Neural crest cell (in vitro differentiated cells): ENCODE measurements around the gene ERC1. TPM values are rescaled to one million over a fixed set of nuclear protein-coding genes. Genes with fewer than 3 reads are reported as not detected.
"Not testable (repeated sequence)": the region's sequence is repeated elsewhere in the genome, so short reads cannot be mapped to it uniquely, and the experiment has no call there.

Experiments used
- DNase-seq: peaks from one replicate; pipeline ENCODE4 v3.0.0; 2021; ENCODE audit warnings: low read depth, mixed read lengths, low spot score
- H3K27ac Mint-ChIP-seq: one replicate; pipeline ENCODE4 v1.8.0; 2021; ENCODE audit warnings: mild to moderate bottlenecking, mixed read lengths; ENCODE audit not compliant: unreplicated experiment
- H3K27me3 Mint-ChIP-seq: 2 replicates; pipeline ENCODE4 v1.8.0; 2021; ENCODE audit warnings: low read depth, mild to moderate bottlenecking, mixed read lengths
- H3K36me3 Mint-ChIP-seq: 2 replicates; pipeline ENCODE4 v1.8.0; 2021; ENCODE audit warnings: low read depth, mild to moderate bottlenecking, mixed read lengths
- H3K4me1 Mint-ChIP-seq: 2 replicates; pipeline ENCODE4 v1.8.0; 2021; ENCODE audit warnings: mixed read lengths
- H3K4me3 Mint-ChIP-seq: one replicate; pipeline ENCODE4 v1.8.0; 2021; ENCODE audit warnings: mild to moderate bottlenecking, mixed read lengths
- H3K9me3 Mint-ChIP-seq: 2 replicates; pipeline ENCODE4 v1.8.0; 2021; ENCODE audit warnings: mixed read lengths
- total RNA-seq: library from RNA; stranded (reverse); gene quantifications from 2 replicates; pipeline ENCODE4 v1.2.1, GENCODE V29; 2021
- TF ChIP-seq, protein P1 (sequence below): fragments of 200-600 bp; sonication (generic); conservative IDR thresholded peaks from 2 replicates; pipeline ENCODE4 v1.5.0; 2021; ENCODE audit warnings: antibody characterized with exemption, mild to moderate bottlenecking

Gene ERC1
- total RNA-seq, 1 donor from 2014 or later: 38.9 TPM

DNA sequence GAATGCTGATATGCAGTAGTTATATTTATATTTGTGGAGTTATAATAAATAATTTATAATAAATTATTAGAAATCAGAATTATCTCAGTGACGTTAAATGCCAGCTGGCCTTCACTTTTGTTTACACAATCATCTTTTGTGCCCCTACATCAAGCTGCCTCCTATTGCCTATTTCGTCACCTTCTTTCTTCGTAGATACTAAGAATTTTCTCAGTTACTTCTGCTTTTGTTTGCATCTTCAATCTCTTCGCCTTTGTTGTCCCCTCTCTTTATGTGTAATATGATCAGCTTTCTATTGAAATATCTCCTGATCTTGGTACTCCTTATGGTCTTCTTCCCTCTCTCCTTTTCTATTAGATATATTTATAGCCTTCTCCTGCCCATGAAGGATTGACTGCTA, 197.0 kb downstream of the ERC1 start:
- Mint-ChIP-seq H3K27ac (no peak overlapping the region), H3K4me1 (peaks cover 15% of the 10 kb centered on the region), H3K36me3 (peaks cover 2% of the 10 kb centered on the region), H3K27me3 (no peaks in the 10 kb centered on the region), H3K4me3 (no peak overlapping the region), H3K9me3 (no peaks in the 10 kb centered on the region)
- DNase-seq: no peak
- TF ChIP-seq, protein P1, sequence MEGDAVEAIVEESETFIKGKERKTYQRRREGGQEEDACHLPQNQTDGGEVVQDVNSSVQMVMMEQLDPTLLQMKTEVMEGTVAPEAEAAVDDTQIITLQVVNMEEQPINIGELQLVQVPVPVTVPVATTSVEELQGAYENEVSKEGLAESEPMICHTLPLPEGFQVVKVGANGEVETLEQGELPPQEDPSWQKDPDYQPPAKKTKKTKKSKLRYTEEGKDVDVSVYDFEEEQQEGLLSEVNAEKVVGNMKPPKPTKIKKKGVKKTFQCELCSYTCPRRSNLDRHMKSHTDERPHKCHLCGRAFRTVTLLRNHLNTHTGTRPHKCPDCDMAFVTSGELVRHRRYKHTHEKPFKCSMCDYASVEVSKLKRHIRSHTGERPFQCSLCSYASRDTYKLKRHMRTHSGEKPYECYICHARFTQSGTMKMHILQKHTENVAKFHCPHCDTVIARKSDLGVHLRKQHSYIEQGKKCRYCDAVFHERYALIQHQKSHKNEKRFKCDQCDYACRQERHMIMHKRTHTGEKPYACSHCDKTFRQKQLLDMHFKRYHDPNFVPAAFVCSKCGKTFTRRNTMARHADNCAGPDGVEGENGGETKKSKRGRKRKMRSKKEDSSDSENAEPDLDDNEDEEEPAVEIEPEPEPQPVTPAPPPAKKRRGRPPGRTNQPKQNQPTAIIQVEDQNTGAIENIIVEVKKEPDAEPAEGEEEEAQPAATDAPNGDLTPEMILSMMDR: no peak

GRCh38 chr12:1189163-1189562, 198.1 kb downstream of the ERC1 start:
- peaks cover 15% of the 10 kb centered on the region for H3K4me1 Mint-ChIP-seq
- H3K27me3 Mint-ChIP-seq: no peaks in the 10 kb centered on the region
- no peak overlapping the region for H3K4me3 Mint-ChIP-seq
- TF ChIP-seq, protein P1: no peak
- peaks cover 2% of the 10 kb centered on the region for H3K36me3 Mint-ChIP-seq
- DNase-seq: no peak
- no peak overlapping the region for H3K27ac Mint-ChIP-seq
- no peaks in the 10 kb centered on the region for H3K9me3 Mint-ChIP-seq

- peaks cover 3% of the 10 kb centered on the region for H3K4me1 Mint-ChIP-seq
- TF ChIP-seq, protein P1: no peak
- peaks cover 17% of the 10 kb centered on the region for H3K36me3 Mint-ChIP-seq
- DNase-seq: no peak
- H3K27me3 Mint-ChIP-seq: no peaks in the 10 kb centered on the region
- H3K4me3 Mint-ChIP-seq: no peak overlapping the region
- peaks cover 3% of the 10 kb centered on the region for H3K9me3 Mint-ChIP-seq
- no peak overlapping the region for H3K27ac Mint-ChIP-seq
Observed at GRCh38 chr12:1195513-1195912, 204.5 kb downstream of the ERC1 start.

DNA sequence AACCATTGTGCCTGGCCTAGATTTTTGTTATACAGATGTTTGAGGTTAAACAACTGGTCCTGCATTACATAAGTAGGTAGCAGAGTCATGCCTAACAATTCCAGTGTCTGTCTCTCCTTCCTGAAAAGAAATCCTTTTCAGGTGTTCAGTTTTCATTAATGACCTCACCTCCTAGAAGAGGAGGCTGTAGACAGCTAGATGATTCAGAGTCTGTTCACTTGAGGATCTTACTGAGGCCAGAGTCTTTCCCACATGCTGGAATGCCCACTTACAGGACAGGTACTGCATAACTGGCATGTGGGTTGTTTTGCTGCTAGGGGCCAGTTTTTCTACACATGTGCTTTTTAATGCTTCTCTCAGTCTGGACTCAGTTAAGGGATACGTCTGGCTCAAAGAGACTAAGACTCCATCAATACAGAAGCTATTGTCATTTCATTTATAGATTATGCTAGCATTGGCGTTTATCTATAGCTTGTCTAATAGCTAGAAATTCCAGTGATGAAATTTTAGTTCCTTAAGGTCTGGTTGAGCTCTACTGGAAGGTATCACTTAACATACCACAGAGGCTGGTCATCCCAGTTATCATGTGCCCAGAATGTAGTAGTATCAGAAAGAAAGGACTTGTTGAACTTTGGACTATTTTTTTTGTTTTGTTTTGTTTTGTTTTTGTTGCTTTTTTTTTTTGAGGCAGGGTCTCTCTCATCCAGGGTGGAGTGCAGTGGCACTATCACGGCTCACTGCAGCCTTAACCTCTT, 206.4 kb downstream of the ERC1 start:
- no peak overlapping the region for H3K27ac Mint-ChIP-seq
- TF ChIP-seq, protein P1: no peak
- H3K9me3 Mint-ChIP-seq: peaks cover 3% of the 10 kb centered on the region
- H3K4me3 Mint-ChIP-seq: no peak overlapping the region
- no peaks in the 10 kb centered on the region for H3K4me1 Mint-ChIP-seq
- peaks cover 17% of the 10 kb centered on the region for H3K36me3 Mint-ChIP-seq
- DNase-seq: no peak
- no peaks in the 10 kb centered on the region for H3K27me3 Mint-ChIP-seq

- DNase-seq, H3K4me3 Mint-ChIP-seq, H3K27me3 Mint-ChIP-seq, H3K4me1 Mint-ChIP-seq, H3K27ac Mint-ChIP-seq, H3K9me3 Mint-ChIP-seq: not testable (repeated sequence)
- peaks cover 17% of the 10 kb centered on the region for H3K36me3 Mint-ChIP-seq
Observed at GRCh38 chr12:1198854-1199253, 207.8 kb downstream of the ERC1 start.

- Mint-ChIP-seq H3K27ac (no peak overlapping the region), H3K9me3 (peaks cover 3% of the 10 kb centered on the region), H3K36me3 (peaks cover 17% of the 10 kb centered on the region), H3K27me3 (no peaks in the 10 kb centered on the region), H3K4me3 (no peak overlapping the region), H3K4me1 (no peaks in the 10 kb centered on the region)
- no peak for DNase-seq
- TF ChIP-seq, protein P1: no peak
Observed at GRCh38 chr12:1199700-1200099, 208.7 kb downstream of the ERC1 start.
